Cardiac fibroblast (primary cell): Measurements from ENCODE around the gene LTBP1.

Source experiments
- DNase-seq, 2 donors: peaks; one replicate each; pipeline versions ENCODE4 v3.0.0 to v3.0.0-alpha.2; 2010; ENCODE audit warnings: low read depth in 2 of 2
- H3K4me3 ChIP-seq, 2 donors: replicated peaks in 1 of 2; 1 replicate in 1 of 2; 2 replicates in 1 of 2; pipeline ENCODE4 v1.5.1; 2011; ENCODE audit warnings: low read depth in 2 of 2, low read length in 2 of 2, mild to moderate bottlenecking in 2 of 2, moderate library complexity in 1 of 2
- TF ChIP-seq, protein P1 (sequence below): IDR thresholded peaks from one replicate; pipeline ENCODE4 v1.5.1; 2011; ENCODE audit warnings: low read depth, mild to moderate bottlenecking, low read length, inconsistent platforms

LTBP1 gene, protein sequence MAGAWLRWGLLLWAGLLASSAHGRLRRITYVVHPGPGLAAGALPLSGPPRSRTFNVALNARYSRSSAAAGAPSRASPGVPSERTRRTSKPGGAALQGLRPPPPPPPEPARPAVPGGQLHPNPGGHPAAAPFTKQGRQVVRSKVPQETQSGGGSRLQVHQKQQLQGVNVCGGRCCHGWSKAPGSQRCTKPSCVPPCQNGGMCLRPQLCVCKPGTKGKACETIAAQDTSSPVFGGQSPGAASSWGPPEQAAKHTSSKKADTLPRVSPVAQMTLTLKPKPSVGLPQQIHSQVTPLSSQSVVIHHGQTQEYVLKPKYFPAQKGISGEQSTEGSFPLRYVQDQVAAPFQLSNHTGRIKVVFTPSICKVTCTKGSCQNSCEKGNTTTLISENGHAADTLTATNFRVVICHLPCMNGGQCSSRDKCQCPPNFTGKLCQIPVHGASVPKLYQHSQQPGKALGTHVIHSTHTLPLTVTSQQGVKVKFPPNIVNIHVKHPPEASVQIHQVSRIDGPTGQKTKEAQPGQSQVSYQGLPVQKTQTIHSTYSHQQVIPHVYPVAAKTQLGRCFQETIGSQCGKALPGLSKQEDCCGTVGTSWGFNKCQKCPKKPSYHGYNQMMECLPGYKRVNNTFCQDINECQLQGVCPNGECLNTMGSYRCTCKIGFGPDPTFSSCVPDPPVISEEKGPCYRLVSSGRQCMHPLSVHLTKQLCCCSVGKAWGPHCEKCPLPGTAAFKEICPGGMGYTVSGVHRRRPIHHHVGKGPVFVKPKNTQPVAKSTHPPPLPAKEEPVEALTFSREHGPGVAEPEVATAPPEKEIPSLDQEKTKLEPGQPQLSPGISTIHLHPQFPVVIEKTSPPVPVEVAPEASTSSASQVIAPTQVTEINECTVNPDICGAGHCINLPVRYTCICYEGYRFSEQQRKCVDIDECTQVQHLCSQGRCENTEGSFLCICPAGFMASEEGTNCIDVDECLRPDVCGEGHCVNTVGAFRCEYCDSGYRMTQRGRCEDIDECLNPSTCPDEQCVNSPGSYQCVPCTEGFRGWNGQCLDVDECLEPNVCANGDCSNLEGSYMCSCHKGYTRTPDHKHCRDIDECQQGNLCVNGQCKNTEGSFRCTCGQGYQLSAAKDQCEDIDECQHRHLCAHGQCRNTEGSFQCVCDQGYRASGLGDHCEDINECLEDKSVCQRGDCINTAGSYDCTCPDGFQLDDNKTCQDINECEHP (N-terminal part only)

GRCh38 chr2:32946314-32947075 lies at the start of gene LTBP1:
Gene LTBP1 (plus strand): TSS chr2:32946953. CDS start chr2:32947325, 372 bp downstream.
- DNase-seq: peak; percentile 71 to 75
- H3K4me3 ChIP-seq: peak within 1 kb of the TSS; percentile 68 to 72
- TF ChIP-seq, protein P1, sequence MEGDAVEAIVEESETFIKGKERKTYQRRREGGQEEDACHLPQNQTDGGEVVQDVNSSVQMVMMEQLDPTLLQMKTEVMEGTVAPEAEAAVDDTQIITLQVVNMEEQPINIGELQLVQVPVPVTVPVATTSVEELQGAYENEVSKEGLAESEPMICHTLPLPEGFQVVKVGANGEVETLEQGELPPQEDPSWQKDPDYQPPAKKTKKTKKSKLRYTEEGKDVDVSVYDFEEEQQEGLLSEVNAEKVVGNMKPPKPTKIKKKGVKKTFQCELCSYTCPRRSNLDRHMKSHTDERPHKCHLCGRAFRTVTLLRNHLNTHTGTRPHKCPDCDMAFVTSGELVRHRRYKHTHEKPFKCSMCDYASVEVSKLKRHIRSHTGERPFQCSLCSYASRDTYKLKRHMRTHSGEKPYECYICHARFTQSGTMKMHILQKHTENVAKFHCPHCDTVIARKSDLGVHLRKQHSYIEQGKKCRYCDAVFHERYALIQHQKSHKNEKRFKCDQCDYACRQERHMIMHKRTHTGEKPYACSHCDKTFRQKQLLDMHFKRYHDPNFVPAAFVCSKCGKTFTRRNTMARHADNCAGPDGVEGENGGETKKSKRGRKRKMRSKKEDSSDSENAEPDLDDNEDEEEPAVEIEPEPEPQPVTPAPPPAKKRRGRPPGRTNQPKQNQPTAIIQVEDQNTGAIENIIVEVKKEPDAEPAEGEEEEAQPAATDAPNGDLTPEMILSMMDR: peak; percentile 90

- TF ChIP-seq, protein P1: no peak
Measured at GRCh38 chr2:32900246-32900973, 46.3 kb upstream of the LTBP1 start.

DNA sequence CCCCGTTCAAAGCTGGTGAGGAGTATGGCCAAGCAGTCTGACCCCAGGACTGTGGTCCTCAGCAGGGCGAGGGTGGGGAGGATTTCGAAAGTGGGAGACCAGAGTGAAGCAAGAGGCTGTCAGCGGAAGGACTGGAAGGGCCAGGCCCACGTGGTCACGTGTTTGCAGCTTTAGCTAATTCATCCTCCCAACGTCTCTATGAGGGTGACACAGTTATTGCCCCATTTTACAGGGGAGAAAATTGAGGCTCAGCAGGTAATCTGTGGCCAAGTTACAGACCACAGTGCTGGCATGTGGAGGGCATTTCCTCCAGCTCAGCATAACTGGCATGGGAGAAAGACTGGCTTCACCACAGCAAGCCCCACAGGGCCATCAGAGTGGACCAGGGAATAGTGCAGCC lies 45.4 kb upstream of the LTBP1 start:
- no peak overlapping the region for H3K4me3 ChIP-seq
- TF ChIP-seq, protein P1: no peak
- DNase-seq: no peak

More at GRCh38 chr2:32900246-32900973, 46.3 kb upstream of the LTBP1 start:
- DNase-seq: no peak
- no peak overlapping the region for H3K4me3 ChIP-seq

DNA sequence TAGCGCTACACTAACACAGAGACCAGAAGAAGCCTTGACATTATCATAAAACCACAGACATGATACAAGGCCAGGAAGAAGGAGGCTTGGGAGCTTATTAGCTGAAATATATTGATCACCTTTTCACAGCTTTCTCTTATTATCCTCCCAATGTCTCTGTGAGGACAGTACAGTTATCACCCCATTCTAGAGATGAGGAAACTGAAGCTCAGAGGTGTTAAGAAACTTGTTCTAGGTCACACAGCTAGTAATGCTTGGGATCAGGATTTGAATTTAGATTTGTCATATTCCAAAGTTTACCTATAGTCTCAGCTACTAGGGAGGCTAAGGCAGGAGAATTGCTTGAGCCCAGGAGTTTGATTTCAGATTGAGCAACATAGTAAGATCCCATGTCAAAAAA lies 44.6 kb upstream of the LTBP1 start:
- DNase-seq: no peak
- no peak overlapping the region for H3K4me3 ChIP-seq
- TF ChIP-seq, protein P1: no peak

DNA sequence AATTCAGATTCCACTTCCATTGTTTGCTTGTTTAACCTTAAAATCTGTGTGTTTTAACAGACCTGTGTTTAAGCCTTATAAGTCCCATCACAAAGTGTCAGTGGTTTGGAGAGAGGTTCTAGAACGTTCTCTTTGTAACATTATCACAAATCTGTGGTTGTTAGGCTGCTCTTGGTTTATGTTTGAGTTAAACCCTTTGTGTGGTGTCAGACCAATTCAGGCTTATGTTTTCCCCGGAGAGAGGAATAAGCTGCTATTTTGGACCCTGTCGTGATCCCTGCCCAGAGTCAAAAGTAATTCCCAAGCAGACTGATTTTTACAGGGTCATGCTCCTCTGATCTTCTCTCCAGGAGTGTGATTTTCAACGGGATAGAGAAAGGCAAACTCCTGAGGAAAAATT lies 43.8 kb upstream of the LTBP1 start:
- H3K4me3 ChIP-seq: no peak overlapping the region
- TF ChIP-seq, protein P1: no peak
- DNase-seq: no peak
